GM18499 (cell line): ENCODE measurements around the gene COG1.

Experiments used
- ATAC-seq: cut with Tn5 transposase; IDR thresholded peaks from one replicate; pipeline ENCODE4 v1.9.1; 2021; ENCODE audit warnings: moderate number of reproducible peaks; ENCODE audit not compliant: insufficient read depth, unreplicated experiment

COG1 gene

DNA sequence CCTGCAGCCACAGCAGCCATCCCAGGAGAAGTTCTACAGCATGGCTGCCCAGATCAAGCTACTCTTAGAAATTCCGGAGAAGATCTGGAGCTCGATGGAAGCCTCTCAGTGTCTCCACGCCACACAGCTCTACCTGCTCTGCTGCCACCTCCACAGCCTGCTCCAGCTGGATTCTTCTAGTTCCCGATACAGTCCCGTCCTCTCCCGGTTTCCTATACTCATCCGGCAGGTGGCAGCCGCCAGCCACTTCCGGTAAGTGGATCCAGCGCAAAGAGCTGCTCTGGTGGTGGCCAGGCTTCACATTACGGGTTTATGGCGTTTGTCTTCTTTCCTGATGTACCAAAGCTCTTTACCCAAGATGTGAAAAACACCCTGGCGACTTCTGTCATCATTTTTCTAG, 3.6 kb downstream of the COG1 start:
- ATAC-seq = no peak

DNA sequence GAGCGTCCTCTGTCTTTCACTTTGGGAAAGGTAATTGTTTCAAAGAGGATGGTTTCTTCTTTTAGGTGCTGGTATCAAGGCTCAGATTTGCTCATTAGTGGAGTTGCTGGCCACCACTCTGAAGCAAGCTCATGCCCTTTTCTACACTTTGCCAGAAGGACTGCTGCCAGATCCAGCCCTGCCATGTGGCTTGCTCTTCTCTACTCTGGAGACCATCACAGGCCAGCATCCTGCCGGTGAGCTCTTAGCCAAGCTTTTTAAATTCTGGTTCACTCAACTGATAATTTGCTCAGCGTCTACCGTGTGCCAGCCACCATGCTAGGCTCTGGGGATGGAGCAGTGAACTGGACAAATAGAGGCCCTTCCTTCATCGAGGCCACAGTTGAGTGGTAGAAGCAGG, 4.3 kb downstream of the COG1 start:
- ATAC-seq = no peak

DNA sequence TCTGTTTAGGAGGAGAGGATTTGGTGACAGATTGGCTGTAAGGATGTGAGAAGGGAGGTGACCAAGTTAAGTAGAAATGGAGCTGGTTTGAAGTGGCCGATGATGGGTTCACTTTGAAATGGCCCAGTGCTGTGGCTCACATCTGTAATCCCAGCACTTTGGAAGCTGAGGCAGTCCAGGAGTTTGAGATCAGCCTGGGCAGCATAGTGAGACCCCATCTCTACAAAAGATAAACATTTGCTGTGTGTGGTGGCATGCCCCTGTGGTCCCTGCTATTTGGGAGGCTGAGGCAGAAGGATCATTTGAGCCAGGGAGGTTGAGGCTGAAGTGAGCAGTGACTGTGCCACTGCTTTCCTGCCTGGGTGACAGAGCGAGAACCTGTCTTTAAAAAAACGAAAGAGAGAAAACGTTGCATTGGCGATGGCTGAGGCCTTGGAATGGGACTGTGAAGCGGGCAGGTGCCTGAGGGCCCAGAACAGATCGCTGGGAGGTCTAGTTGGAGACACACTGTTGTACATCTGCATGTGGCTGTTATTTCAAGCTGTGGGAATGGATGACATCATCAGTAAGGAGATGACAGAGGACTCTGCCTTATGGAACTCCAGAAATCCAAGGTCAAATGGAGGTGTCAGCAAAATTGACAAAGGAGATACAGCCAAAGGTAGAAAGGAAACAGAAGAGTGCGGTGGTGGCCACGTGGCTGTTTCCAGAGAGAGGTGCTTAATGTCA, 5.5 kb downstream of the COG1 start:
- ATAC-seq = no peak

DNA sequence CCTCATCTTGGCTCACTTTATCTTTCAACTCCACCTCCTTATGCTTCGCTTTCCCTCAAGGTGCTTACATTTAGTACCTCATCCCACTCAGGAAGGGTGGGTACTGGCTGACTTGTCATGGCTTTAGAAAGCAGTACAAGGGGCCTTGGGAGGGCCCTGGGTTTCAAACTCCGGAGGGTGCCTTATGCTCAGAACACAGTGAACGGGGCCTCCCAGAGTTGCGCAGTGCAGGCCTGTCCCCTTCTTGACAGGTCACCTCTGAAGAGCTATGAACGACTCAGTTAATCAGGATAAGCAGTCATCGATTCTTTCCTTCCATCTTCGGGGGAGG, 6.0 kb downstream of the COG1 start:
- no peak for ATAC-seq

DNA sequence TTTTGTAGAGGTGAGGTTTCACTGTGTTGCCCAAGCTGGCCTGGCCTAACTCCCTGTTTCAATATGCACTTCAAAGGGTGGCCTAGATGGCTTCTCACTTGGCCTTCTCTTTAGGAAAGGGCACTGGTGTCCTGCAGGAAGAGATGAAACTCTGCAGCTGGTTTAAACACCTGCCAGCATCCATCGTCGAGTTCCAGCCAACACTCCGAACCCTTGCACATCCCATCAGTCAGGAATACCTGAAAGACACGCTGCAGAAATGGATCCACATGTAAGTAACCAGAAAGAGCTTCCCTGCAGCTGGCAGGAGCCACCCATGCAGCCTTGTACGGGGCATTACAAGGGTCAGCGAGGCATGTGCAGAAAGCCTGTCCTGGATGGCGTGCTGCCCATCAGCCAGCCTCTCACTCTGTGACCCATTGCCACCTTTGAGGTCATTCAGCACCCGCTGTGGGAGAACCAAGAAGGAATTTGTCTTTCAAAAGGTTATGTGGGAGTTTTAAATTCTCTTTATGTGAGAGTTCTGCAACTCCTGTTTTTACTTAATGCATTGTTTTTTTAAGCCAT, 7.0 kb downstream of the COG1 start:
- ATAC-seq = no peak

DNA sequence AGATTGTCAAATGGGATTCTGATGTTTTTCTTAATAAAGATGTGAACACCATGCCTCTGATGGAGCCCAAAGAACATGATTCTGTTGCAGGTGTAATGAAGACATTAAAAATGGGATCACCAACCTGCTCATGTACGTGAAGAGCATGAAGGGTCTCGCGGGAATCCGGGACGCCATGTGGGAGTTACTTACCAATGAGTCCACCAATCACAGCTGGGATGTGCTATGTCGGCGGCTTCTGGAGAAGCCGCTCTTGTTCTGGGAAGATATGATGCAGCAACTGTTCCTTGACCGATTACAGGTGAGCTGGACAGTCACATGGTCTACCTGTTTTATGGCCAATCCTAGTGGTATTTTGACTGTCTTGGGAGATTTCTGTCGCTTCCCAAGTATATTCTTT, 7.6 kb downstream of the COG1 start:
- no peak for ATAC-seq

DNA sequence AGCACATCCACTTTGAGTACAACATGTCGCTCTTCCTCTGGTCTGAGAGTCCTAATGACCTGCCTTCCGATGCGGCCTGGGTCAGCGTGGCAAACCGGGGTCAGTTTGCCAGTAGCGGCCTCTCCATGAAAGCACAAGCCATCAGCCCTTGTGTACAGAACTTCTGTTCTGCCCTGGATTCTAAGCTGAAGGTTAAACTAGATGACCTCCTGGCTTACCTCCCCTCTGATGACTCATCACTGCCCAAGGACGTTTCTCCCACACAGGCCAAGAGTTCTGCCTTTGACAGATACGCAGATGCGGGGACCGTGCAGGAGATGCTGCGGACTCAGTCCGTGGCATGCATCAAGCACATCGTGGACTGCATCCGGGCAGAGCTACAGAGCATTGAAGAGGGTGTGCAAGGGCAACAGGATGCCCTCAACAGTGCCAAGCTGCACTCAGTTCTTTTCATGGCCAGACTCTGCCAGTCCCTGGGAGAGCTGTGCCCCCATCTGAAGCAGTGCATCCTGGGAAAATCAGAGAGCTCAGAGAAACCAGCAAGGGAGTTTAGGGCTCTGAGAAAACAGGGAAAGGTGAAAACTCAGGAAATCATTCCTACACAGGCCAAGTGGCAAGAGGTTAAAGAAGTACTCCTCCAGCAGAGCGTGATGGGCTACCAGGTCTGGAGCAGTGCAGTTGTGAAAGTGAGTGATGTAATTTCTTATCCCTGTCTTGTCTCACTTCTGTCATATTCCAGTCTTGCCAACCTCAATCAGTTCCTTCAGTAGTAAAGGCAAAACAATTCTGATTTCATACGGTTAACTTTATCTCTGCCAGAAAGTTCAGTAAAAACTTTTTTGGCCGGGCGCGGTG, 8.6 kb downstream of the COG1 start:
- no peak for ATAC-seq

DNA sequence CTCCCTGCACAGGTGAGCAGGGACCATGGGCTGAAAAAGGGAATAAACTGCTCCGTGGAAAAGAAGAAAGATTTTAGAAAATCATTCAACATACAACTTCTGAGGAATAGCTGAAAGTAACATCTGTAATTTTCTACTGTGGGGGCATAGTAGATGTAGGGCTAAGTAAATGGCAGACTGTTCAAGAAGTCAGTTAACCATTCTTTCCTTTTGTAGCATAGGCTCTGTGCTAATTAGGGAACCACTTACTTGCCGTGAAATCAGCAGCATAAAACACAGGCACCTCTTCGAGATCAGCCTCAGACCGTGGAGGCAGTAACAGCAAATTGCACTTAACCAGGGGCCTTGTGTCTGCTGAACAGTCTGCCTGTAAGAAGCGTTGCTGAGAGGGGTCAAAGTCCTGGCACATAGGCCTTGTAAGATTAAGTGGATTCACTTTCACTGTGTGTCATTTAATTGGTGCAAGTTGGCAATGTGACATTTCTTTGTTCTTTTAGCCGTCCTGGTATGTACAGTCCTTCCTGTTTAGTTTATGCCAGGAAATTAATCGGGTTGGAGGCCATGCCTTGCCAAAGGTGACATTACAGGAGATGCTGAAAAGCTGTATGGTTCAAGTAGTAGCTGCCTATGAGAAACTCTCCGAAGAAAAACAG, 10.4 kb downstream of the COG1 start:
- no peak for ATAC-seq

DNA sequence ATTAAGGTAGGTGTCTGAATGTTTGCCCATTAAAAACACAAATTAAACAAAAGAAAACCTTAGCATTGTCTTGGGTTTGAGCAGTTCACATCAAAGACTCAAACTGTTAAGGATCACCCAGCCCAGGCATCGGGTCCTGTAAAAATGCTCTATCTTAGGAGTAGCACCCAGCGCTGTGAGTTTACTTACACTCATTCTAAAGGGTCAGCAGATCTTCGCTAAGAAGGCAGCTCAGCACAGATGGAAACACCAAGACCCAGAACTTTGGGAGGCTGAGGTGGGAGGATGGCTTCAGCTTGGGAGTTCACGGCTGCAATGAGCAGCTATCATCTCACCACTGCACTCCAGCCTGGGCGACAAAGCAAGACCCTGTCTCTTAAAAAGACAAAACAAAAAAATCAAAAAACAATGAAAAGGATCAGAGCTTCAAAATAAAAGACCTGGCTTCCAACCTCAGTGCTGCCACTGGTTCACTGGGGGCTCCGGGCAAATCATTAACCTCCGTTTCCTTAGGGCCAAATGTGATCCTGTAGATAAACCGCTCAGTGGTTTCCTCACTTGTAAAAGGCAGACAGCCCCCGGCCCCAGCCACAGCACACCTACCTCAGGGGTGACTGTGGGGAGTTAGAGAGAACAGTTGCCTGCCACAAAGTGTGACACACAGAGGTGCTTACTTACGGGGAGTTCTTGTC, 11.1 kb downstream of the COG1 start:
- no peak for ATAC-seq

DNA sequence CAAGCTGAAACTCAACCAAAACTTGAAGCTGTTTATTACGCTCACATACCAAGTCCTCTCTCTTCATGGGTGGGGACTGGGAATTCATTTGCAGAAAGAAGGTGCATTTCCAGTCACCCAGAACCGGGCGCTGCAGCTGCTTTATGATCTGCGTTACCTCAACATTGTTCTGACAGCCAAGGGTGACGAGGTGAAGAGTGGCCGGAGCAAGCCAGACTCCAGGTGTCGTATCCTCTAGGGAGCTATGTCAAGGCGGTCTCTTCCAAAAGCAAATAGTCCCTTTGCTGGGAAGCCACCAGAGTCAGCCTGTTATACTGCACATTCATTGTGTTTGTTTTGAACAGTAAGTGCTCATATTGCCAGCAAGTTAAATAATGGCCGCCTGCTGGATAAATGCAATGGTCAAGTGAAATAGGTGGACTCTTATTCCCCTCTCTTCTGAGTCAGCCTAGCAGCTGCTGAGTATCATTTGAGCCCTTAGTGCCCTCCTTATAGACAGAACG, 12.7 kb downstream of the COG1 start:
- no peak for ATAC-seq

DNA sequence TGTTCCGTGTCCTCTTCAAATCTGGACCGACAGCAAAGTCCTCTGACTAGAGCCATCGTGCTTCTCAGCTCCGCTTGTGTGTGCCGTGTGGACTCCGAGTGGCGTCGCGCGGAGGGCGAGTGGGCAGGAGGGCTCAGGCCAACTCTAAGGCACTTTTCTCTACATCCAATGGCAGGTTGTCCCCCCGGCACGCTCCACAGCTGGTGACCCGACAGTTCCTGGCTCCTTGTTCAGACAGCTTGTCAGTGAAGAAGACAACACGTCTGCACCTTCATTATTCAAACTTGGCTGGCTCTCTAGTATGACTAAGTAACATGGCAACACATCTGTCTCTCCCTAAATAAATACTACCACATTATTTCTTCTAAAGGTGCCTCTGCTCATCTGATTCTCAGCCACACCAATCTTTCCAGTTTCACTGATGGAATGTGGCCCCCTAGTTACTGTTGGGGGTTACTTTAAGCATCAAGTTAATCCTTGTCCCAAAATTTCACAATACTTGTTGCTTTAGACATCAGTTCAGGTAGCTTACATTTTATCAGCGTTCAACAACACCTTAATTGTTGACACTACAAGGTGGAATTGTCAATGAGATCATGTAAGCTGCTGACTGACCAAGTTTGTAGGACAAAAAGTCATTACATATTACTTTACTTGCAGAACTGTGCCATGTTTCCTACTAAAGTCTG, 15.4 kb downstream of the COG1 start:
- no peak for ATAC-seq

DNA sequence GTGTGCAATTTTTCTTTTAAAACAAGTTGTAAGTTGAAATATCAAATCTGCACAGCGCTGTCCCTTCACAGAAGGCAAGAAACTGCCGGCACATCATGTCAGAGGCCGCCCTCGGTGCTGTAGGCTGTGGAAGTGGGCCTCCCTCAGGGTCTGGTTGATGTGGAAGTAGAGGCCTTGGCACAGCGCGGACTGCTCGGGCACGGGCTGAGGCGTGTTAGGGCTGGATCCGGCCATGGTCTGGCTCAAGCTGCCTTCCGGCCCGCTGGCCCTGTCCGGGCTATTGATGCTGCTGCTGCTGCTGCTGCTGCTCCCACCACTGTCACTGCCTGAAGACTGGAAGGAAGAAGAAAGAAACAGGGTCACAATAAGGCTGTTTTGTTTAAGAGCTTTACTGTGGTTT, 16.6 kb downstream of the COG1 start:
- no peak for ATAC-seq

DNA sequence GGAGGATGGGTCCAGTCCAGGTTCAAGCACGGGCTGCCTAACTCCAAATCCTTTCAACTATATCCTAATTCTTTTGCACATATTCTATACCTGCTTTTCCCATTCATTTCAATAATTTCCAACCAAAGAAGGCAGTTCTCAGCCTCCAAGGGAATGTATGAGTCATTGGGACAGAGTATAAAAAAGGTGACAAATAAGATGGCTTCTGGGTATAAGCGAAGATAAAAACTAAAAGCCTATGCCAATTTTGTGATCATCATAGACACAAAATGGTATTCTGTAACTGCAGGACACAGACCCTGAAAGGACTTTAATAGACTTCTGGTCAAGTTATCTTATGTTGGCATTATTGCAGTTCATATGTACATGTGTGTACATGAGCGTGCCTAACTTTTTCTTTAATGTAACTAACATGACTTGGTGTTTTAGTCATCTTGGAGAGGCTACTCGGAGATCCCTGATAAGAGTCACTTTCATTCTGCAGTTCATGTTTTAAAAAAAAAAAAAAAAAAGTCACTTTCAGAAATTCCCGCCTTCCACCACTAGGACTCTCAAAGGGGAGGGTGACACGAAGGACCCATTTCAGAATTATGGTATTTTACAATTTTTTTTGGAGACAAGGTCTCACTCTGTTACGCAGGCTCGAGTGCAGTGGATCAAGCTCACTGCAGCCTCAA, 17.3 kb downstream of the COG1 start:
- ATAC-seq = no peak

DNA sequence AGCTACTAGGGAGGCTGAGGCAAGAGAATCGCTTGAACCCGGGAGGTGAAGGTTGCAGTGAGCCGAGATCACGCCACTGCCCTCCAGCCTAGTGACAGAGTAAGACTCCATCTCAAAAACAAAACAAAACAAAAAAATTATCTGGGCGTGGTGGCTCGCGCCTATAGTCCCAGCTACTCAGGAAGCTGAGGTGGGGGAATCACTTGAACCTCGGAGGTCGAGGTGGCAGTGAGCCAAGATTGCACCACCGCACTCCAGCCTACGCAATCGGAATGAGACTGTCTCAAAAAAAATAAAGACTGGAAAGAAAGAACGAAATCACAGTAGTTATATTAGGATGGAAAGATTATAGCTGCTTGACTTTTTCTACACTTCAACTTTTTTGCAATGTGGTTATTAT, 18.9 kb downstream of the COG1 start:
- no peak for ATAC-seq

DNA sequence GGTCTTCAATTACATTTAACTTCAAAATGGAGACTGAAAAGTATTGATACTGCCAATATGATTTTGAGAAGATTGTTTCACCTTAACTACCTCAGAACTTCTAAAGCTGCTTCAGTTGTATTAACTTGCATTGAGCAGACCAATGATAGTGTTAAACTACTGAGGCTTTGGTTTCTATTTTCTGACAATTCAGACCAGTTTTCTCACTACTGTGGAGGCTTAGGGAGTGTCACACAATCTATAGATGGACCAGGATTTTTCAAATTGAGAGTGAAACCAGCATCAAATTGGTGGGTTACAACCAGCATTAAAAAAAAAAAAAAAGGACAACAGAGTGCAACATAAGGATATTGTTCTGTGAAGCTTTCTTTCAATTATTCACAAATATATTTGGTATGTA, 21.2 kb downstream of the COG1 start:
- ATAC-seq = no peak

DNA sequence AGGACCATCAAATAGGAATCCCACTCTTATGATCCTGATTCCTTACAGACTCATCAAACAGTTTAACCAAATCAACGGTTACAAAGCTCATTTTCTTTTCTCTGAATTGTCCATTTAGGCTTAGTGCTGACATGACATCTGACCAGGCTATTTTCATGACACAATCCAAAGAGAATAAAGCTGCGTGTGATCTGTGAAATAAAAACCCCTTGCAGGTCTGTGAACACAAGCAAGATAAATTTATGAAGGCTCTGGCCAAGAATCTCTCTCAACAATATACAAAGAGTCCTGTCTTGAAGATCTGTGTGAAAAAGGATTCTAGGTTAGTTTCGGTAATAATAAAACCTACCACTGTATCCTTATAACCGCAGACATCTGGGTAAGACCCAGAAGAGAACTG, 22.0 kb downstream of the COG1 start:
- ATAC-seq = no peak

DNA sequence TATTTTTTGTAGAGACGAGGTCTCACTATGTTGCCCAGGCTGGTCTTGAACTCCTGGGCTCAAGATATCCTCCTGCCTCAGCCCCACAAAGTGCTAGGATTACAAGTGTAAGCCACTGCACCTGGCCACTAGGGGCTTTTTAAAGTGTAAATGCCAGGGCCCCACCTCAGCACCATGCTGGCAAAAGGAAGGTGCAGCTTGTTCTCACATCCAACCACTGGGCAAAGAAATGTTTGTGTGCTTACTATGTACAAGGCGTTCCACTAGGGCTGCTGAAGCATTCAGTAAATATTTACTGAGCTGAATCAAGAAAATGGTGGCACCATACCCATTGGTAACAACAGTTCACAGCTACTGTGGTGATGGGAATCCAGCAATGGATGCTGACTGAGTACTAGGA, 22.6 kb downstream of the COG1 start:
- ATAC-seq = no peak

DNA sequence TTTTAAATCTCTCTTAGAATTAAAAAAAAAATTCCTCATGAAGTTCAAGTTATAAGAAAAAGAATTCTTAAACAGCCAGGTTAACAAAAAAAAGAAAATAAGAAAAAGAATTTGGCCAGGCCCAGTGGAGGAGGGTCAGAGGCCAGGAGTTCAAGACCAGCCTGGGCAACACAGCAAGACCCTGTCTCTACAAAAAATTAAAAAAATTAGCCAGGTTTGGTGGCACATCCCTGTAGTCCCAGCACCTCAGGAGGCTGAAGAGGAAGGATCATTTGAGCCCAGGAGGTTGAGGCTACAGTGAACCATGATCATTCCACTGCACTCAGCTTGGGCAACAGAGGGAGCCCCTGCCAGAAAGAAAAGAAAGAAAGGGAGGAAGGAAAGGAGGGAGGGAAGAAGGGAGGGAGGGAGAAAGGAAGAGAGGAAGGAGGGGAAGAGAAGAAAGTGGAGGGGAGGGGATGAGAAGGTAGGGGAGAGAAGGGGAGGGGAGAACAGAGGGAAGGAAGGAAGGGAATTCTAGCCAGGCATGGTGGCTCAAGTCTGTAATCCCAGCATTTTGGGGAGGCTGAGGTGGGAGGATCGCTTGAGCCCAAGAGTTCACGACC, 30.9 kb downstream of the COG1 start:
- ATAC-seq = no peak

DNA sequence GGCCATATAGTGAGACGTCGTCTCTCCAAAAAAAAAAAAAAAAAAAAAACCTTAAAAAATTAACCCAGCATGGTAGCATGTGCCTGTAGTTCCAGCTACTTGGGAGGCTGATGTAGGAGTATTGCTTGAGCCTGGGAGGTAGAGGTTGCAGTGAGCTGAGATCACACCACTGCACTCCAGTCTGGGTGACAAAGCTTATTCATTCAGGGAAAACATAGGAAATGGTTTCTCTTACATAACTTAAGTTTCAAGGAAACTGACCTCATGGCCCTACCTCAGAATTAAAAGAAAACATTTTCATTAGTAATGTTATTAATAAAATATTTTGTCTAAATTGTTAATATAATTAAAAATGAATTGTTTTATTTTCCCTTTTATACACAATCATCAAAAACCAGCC, 31.4 kb downstream of the COG1 start:
- ATAC-seq = no peak
